ENCODE measurements around the gene NR2F1.

DNA sequence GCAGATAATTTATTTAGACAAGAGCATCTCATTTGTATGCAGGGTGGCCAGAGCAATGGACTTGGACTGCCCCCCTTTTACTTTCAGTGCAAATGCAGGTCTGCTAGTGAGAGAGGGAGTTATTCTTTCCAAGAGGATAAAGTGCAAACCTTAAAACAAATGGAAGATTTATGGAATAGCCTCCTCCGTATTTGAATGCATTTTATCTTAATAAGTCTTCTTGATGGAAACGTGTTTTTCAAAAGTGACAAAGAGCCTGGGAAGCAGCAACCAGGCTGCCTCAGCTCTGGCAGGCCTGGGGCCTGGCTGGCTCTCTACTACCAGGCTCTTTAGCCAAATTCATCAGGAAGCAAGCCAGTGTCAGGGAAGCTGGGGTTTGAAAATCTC is 6.8 kb downstream of the NR2F1 start:
- TF ChIP-seq, protein P1, sequence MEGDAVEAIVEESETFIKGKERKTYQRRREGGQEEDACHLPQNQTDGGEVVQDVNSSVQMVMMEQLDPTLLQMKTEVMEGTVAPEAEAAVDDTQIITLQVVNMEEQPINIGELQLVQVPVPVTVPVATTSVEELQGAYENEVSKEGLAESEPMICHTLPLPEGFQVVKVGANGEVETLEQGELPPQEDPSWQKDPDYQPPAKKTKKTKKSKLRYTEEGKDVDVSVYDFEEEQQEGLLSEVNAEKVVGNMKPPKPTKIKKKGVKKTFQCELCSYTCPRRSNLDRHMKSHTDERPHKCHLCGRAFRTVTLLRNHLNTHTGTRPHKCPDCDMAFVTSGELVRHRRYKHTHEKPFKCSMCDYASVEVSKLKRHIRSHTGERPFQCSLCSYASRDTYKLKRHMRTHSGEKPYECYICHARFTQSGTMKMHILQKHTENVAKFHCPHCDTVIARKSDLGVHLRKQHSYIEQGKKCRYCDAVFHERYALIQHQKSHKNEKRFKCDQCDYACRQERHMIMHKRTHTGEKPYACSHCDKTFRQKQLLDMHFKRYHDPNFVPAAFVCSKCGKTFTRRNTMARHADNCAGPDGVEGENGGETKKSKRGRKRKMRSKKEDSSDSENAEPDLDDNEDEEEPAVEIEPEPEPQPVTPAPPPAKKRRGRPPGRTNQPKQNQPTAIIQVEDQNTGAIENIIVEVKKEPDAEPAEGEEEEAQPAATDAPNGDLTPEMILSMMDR (IDR thresholded peaks at IDR 0.05), result no peak
- TF ChIP-seq POLR2A (IDR thresholded peaks at IDR 0.05), result no peak
